GM21381 (cell line): Measurements from ENCODE around the gene PYHIN1.

ENCODE experiments used
- ATAC-seq: cut with Tn5 transposase; IDR thresholded peaks from one replicate; pipeline ENCODE4 v1.9.1; 2021; ENCODE audit warnings: mild to moderate bottlenecking, moderate library complexity; ENCODE audit not compliant: unreplicated experiment

PYHIN1 gene

DNA sequence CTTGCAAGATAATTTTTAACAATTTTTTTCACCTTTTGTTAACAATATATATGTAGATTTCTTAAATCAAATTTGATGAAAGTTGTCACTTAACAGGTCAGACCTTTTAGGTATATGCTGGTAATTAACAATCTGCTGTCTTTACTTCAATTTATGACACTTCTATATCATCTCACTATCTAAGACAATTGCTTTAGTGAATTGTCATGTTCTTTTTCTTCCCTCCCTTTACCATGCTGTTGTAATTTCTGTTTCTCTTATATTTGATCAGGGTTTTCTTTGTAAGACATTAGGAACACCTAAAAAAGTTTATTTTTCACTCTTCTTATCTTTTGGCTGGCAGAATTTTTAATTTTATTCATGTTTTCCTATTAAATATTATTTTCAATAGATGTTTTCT, 80.4 kb downstream of the PYHIN1 start:
- ATAC-seq = no peak

DNA sequence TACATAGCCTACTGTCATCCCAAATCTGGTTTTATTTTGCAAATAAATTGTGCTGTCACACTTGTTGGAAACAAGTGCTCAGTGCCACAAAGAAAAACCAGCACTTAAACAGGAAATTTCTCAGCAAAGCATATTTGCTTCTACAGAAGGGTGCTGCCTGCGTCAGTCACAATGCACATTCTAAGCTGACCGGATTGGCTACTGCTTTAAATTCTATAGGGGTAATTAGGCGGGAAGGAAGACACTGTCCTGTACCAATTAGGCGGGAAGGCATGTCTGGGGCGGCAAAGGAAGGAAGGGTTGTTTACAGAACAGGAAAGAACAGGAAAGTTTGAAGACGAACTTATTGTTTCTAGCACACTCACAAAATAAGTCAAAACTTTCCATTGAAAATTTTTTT, 81.1 kb downstream of the PYHIN1 start:
- ATAC-seq = peak; percentile 31

DNA sequence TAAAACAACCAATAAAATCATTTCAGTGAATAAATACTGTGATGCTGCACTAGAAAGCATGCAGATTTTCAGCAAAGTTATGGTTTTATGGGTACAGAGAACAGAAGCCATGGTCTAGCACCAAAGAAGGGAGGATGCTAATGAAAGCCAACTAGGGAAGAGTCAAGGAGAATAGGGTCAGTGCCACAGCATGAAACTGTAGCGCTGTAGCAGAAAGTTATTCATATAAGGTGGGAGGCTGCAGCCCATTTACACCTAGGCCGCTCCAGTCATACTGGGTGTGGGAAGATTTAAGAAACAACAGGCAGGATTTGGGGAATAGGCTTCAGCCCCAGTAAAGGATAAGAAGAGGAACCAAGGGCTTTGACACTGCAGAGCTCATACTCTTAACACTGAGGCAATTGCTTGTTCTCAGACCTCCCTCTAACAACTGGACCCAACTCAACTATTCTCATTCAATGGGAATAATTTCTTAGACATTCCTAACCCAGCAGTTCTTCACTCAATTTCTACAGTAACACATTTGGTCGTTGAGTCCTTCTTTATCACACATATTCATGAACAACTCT, 82.7 kb downstream of the PYHIN1 start:
- ATAC-seq = no peak

DNA sequence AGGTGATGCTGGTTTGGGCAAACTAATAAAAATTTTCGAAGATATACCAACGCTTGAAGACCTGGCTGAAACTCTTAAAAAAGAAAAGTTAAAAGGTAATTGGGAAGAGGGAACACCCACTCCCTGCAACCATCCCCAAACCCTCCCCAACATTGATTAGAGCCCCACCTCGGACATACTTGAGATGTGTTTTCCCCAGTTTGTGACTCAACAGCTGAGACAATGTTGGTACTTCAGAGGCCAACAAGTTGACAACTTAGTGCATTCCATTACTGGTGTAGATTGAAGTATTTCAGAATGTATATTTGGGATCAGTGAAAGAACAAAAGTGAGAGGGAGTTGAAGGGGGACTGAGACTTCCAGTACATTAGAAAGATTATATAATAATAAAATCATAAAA, 83.5 kb downstream of the PYHIN1 start:
- ATAC-seq = no peak

DNA sequence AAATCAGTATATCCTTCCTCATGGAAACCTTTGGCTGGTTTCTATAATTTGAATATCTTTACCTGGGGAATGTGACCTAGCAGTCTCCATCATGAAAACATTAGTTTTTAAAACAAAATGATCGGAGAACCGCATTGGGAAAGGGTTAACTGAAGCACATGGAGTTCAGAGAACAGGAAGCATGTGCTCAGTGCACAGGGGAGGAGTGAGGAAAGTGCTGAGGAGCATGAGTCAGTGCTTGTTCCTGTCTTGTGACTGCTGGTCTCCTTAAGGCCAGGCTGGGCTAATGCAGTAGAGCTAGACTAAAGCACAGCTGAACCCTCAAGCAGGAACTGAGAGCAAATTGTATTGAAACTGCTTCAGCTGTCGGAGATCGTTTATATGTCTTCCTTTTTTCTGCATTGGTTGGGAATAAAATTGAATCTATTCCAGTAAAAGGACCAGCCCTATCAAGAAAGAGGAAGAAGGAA, 84.1 kb downstream of the PYHIN1 start:
- peak; percentile 90 for ATAC-seq

DNA sequence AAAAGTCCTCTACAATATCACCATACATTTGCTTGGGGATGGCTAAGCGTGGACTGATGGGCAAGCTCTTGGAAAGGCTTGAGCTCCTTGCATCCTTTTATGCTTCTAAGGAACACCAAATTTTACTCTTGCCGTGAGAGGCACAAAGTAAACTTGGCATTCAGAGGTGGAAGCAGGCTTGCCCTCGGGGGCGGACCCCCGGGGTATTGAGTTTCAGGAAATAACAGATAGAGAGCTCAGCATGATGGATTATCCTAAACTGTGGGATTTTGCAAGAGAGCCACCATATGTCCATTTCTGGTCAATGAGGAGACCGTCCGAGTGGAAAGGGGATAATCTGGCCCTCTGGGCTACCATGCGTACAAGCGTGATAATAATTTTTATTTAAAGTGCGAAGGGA, 92.4 kb downstream of the PYHIN1 start:
- no peak for ATAC-seq

DNA sequence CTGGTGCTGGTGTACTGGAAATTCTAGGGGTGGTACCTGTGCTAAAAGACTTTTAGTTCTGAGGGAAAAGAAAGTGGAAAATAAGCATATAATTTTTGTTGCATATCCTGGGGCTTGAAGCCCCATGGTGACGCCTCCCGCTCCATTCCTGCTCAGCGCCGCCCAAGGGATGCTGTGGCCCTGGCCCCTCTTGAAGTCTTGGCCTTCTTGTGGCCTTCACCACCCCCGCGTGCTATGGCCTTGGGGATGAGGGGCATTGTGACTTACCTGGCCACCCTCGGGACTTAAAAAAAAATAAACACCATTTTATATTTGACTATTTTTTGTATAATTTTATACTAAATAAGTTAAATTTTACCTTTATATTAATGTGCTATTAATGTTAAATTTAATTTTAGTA, 93.7 kb downstream of the PYHIN1 start:
- no peak for ATAC-seq
